ENCODE results near the gene GTPBP10.

The GTPBP10 gene

DNA sequence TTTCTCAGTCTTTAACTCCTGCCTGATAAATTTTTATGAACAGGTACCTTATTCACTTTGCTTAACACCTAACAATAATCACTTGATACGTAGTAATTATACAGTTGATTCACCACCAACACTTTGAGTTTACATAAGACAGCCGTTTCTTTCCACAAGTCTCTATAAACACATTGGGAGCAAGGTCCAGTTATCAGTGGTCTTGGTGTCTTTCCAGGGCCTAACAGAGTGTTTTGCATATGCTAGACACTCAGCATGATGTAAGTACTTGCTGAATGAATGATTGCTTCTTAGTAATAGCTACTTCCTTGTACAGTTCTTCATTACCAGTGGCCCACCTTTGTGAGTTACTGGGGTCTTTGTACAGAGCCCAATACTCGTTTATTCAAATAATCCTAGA, 63.2 kb downstream of the GTPBP10 start:
- DNase-seq: no peak
- Histone ChIP-seq H3K4me3 (ENCODE audit: low read depth, low read length) (no peak overlapping the region), H3K9me3 (ENCODE audit: severe bottlenecking) (no peaks in the 10 kb centered on the region), H3K27ac (no peak overlapping the region), H3K27me3 (ENCODE audit: insufficient read depth, low read depth, severe bottlenecking) (no peaks in the 10 kb centered on the region), H3K36me3 (peaks cover 41% of the 10 kb centered on the region)
- TF ChIP-seq, protein P1, sequence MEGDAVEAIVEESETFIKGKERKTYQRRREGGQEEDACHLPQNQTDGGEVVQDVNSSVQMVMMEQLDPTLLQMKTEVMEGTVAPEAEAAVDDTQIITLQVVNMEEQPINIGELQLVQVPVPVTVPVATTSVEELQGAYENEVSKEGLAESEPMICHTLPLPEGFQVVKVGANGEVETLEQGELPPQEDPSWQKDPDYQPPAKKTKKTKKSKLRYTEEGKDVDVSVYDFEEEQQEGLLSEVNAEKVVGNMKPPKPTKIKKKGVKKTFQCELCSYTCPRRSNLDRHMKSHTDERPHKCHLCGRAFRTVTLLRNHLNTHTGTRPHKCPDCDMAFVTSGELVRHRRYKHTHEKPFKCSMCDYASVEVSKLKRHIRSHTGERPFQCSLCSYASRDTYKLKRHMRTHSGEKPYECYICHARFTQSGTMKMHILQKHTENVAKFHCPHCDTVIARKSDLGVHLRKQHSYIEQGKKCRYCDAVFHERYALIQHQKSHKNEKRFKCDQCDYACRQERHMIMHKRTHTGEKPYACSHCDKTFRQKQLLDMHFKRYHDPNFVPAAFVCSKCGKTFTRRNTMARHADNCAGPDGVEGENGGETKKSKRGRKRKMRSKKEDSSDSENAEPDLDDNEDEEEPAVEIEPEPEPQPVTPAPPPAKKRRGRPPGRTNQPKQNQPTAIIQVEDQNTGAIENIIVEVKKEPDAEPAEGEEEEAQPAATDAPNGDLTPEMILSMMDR (IDR thresholded peaks at IDR 0.05; ENCODE audit: low read depth, low read length): no peak

DNA sequence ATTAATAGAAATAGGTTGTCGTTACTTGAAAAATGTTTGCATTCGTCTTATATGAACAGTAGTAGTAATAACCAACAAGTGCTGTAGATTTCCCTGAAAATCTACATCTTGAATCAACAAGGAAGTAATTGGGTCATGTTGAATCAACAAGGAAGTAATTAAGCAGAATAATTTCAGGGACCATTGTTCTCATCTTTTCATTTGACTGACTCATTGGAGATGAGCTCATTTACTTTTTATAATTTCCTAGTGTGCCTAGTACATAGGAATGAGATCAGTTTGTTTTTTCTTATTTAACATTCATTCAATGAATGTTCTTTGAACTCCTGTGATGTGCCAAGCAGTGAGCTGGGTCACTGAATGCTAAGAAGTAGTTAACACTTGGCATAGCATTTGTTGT, 65.0 kb downstream of the GTPBP10 start:
- no peak for DNase-seq
- Histone ChIP-seq H3K27ac (no peak overlapping the region), H3K27me3 (ENCODE audit: insufficient read depth, low read depth, severe bottlenecking) (no peaks in the 10 kb centered on the region), H3K36me3 (peaks cover 27% of the 10 kb centered on the region), H3K4me3 (ENCODE audit: low read depth, low read length) (no peak overlapping the region), H3K9me3 (ENCODE audit: severe bottlenecking) (no peaks in the 10 kb centered on the region)
- TF ChIP-seq, protein P1 (IDR thresholded peaks at IDR 0.05; ENCODE audit: low read depth, low read length): no peak

DNA sequence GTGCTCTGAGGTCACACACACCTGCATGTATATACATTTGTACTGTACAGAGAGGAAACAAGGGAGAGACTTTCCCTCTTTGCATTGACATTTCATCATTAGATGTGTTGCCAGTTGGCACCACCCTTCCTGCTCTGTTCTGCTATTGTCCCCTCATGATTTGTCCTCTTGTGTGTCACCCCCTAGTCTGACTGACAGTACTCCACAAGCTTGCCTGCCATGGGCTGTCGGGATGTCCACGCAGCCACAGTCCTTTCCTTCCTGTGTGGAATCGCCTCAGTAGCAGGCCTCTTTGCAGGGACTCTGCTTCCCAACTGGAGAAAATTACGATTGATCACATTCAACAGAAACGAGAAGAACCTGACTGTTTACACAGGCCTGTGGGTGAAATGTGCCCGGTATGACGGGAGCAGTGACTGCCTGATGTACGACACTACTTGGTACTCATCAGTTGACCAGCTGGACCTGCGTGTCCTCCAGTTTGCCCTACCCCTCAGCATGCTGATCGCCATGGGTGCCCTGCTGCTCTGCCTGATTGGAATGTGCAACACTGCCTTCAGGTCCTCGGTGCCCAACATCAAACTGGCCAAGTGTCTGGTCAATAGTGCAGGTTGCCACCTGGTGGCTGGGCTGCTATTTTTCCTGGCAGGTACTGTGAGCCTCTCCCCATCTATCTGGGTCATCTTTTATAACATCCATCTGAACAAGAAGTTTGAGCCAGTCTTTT, 66.1 kb downstream of the GTPBP10 start:
- TF ChIP-seq, protein P1 (IDR thresholded peaks at IDR 0.05; ENCODE audit: low read depth, low read length): peak; percentile 59
- Histone ChIP-seq H3K36me3 (peaks cover 20% of the 10 kb centered on the region), H3K27me3 (ENCODE audit: insufficient read depth, low read depth, severe bottlenecking) (no peaks in the 10 kb centered on the region), H3K4me3 (ENCODE audit: low read depth, low read length) (no peak overlapping the region), H3K27ac (no peak overlapping the region), H3K9me3 (ENCODE audit: severe bottlenecking) (no peaks in the 10 kb centered on the region)
- peak; percentile 44 for DNase-seq

DNA sequence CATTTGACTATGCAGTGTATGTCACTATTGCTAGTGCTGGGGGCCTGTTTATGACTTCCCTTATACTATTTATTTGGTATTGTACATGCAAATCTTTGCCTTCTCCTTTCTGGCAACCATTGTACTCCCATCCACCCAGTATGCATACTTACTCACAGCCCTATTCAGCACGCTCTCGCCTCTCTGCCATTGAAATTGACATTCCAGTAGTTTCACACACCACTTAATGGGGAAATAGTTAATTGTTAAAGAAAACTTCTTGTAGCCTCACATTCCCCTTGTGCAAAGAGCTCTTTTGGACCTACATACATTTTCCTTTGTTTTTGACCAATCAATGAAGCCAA, 66.6 kb downstream of the GTPBP10 start:
- Histone ChIP-seq H3K27ac (no peak overlapping the region), H3K27me3 (ENCODE audit: insufficient read depth, low read depth, severe bottlenecking) (no peaks in the 10 kb centered on the region), H3K9me3 (ENCODE audit: severe bottlenecking) (no peaks in the 10 kb centered on the region), H3K36me3 (peaks cover 20% of the 10 kb centered on the region), H3K4me3 (ENCODE audit: low read depth, low read length) (no peak overlapping the region)
- TF ChIP-seq, protein P1 (IDR thresholded peaks at IDR 0.05; ENCODE audit: low read depth, low read length): no peak
- no peak for DNase-seq

DNA sequence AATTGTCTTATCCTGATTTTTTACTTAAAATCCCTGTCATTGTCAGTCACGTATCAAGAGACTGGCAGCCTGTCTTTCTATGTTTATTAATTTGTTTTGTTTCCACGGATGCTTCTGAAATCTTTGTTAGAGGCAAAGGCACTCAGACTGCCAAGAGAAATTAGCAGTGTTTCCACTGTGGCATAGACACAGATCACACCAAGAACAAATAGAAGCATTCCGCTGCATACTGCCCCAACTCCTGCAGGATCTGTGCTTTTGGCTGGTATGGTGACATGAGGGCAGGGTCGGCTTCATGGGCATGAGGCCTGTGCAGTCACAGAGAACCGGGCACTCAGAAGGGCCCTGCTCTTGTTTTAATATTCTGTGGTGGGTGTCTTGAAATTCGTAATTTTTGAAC, 75.1 kb downstream of the GTPBP10 start:
- Histone ChIP-seq H3K27me3 (ENCODE audit: insufficient read depth, low read depth, severe bottlenecking) (no peaks in the 10 kb centered on the region), H3K27ac (no peak overlapping the region), H3K4me3 (ENCODE audit: low read depth, low read length) (no peak overlapping the region), H3K9me3 (ENCODE audit: severe bottlenecking) (no peaks in the 10 kb centered on the region), H3K36me3 (no peaks in the 10 kb centered on the region)
- DNase-seq: no peak
- TF ChIP-seq, protein P1 (IDR thresholded peaks at IDR 0.05; ENCODE audit: low read depth, low read length): no peak

DNA sequence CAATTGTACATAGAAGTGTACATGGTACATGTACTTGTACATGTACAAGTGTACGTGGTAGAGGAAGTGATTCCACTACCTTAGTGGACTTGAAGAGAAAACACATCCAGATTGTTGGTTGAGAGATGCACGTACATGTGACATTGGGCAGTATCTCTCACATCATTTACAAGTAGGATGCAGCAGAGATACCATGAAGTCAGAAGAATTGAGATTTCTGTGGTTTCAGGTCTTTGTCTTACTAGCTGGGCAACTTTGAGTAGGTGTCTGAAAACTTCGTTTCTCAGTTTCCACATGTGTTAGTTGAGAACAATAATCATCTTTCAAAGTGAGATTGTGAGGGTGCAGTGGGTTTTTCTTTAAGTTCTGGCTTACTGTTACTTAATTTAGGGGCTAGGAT, 78.2 kb downstream of the GTPBP10 start:
- Histone ChIP-seq H3K27ac (no peak overlapping the region), H3K9me3 (ENCODE audit: severe bottlenecking) (no peaks in the 10 kb centered on the region), H3K27me3 (ENCODE audit: insufficient read depth, low read depth, severe bottlenecking) (no peaks in the 10 kb centered on the region), H3K4me3 (ENCODE audit: low read depth, low read length) (no peak overlapping the region), H3K36me3 (no peaks in the 10 kb centered on the region)
- TF ChIP-seq, protein P1 (IDR thresholded peaks at IDR 0.05; ENCODE audit: low read depth, low read length): no peak
- no peak for DNase-seq

Data from WERI-Rb-1 (cell line).